ENCODE data around the gene MAN2C1.
"Not testable (repeated sequence)": the region's sequence is repeated elsewhere in the genome, so short reads cannot be mapped to it uniquely, and the experiment has no call there.

MAN2C1 gene

DNA sequence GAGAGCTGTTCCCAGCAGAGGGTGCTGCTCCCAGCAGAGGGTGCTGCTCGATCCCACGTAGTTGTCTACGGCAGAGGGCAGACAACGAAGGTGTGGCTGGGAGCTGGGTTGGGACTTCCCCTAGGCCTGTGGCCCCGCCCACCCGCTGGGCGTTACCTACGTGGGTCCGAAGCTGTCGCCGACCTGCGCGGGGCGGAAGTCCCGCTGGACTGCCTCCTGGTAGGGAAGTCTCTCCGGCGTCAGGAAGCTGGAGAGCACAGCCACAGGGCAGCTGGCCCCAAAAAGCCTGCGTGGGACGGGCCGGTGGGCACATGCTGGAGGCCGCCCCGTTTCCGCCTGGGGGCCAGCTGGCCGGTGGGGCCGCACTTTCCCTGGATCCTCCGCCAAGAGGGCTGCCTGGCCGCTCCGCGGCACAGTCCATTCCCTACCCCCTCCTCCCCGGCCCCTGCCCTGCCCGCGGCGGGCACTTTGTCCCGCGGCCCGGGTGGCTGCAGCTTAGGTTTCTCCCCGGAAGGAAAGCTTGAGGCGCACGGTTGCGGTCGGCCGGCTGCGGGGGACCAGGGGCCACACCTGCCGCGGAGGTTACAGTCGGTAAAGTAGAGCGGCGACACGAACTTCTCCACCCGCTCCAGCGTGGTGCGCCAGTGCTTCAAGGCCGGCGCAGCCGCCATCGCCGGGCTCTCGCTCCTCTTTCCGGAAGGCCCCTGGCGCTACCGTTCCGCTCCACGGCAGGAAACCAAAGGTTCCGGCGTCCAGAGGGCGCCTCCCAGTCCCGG is at the start of gene MAN2C1:
TSS of gene MAN2C1 (minus strand) at position 695 of the 776 bp plus-strand sequence. CDS start at position 671, 24 bp downstream.
- DNase-seq, result peak; percentile 97

DNA sequence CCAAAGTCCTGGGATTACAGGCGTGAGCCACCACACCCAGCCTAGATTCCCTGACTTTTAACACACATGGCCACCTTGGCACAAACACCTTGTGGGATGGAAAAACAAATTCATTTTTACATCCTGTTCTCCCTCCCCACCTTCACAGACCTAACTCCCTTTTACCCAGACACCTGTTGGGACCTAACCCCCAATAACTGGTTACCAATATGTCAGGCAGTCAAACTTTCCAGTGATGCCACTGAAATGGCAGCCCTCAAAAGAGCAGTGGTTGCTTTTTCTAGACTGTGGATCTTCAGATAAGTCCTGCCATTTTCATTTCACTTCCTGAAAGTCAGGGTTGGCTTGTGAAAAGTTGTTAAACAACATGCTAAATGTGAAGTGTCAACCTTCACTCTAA is 48.2 kb upstream of the MAN2C1 start:
- no peak for DNase-seq

DNA sequence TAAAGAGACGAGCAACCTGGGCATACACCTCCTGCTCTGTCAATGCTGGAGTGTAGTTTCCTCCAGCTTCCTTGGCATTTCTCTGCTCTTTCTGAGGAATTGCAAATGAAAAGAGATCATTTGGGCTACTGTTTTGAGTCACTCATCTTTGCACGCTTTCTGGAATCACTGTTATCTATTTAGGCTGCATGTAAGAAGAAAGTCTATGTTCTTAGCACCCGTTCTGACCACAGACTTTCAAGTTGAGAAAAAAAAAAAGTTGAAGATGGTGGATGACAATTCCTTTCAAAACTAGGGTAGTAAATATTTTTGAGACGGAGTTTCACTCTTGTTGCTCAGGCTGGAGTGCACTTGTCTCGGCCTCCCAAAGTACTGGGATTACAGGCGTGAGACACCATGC is 41.8 kb upstream of the MAN2C1 start:
- DNase-seq, result no peak

DNA sequence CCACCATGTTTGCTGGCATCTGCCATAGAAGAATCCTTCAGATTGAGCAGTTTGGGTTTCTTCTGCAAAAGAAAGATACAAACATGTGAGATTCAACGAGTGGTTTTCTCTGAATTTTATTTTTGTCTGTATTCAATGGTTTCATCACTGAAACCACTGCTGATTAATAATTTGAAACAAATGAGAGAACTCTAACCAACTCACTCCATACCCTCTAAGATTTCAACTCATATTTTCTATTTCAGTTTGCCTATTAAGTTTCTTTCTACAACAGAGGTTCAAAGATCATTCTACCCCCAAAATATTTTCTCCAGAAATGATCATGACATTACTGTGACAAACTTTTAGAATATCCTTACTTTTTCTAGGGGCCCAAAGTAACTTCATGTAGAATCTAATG is 38.7 kb upstream of the MAN2C1 start:
- no peak for DNase-seq

DNA sequence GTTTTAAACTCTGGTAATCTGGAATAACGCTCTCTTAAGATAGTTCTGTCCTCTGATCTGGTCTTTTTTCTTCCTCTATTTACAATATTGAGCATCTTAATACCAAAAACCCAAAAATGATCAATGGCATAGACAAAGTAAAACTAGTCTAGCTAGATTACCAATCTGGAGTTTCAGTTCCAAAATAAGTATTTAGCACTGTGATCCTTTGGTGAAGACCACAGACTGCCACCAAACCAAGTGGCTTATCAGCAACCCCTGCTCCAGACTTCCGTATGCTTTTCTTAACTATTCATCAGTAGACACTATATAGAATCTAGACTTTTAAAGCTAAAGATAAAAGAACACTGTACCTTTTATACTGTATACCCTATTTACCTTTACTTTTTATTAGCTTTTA is 35.5 kb upstream of the MAN2C1 start:
- DNase-seq, result no peak

DNA sequence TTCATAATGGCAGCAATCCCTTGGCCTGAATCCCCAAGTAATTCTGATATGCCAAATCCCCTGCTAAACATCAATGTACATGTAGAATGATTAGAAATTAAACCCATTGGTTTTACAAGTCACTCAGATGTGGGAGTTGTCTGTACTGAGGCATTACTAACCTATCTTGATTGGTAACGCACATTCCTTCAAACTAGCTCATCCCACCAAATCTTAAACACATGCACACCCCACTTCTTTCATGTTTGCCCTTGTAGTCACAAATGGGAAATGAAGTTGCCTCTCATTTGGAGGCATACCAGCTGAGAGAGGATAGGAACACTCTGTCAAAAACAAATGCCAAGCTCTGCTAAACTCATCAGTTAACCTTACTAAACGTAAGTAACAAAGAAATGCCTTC is 29.1 kb upstream of the MAN2C1 start:
- DNase-seq, result no peak

DNA sequence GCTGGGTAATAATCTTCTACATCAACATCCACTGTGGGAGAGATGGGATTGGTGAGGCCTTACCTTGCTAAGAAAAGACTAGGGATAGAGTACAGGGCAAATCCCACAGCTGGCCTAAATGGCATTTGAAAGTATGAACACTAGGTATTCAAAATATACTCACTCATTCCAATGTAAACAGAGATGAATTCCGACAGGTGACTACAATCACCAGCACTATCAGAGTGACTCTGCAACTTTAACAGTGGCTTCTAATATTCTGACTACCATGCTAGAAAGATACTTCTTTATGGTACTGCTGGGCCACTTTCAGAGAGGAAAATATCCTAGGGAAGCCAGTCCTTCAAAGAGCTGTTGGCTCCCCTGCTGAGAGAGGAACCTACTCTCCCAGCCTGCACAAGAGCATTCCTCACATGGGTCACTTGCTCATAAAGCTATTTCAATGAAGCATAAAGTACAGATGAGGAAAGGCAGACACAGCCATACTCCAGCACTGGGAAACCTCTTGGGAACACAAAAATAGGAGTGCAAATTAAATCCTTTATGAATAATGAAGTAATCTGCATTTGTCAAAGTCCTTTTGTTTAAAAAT is 21.5 kb upstream of the MAN2C1 start:
- no peak for DNase-seq

DNA sequence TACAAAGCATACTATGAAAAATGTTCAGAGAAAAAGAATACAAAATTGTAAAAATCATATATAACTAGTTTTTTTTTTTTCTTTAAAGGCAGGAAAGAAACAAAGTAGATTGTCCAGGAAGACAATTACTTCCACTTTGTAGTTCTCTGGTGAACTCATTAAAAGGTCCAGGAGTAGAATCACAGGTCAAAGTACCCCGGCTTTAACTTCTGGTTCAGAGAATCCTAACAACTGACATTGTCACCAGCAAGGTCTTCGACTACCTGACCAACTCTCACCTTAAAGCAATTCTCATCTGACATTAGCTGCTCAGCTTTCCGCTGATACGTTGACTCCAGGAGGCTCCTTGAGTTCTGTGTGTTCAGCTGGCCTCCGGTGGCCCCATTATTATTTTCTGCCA is 15.6 kb upstream of the MAN2C1 start:
- not testable (repeated sequence) for DNase-seq

DNA sequence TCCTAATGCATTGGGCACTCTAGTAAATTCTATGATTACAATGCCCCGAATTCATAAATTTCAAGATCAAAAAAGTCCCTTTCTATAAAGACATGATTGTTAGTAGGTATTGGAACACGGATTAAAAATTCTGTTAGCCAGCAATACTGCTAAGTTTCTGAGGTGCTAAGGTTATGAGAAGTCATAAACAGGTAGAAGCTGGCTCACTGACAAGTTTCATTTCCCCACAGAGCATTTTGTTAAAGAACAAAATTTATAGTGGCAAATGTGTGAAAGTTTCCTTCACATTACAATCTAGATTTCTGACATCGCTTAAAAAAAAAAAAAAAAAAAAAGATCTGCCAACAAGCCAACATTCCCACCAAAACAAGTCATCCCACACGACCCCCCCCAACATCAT is 12.4 kb upstream of the MAN2C1 start:
- DNase-seq, result no peak

DNA sequence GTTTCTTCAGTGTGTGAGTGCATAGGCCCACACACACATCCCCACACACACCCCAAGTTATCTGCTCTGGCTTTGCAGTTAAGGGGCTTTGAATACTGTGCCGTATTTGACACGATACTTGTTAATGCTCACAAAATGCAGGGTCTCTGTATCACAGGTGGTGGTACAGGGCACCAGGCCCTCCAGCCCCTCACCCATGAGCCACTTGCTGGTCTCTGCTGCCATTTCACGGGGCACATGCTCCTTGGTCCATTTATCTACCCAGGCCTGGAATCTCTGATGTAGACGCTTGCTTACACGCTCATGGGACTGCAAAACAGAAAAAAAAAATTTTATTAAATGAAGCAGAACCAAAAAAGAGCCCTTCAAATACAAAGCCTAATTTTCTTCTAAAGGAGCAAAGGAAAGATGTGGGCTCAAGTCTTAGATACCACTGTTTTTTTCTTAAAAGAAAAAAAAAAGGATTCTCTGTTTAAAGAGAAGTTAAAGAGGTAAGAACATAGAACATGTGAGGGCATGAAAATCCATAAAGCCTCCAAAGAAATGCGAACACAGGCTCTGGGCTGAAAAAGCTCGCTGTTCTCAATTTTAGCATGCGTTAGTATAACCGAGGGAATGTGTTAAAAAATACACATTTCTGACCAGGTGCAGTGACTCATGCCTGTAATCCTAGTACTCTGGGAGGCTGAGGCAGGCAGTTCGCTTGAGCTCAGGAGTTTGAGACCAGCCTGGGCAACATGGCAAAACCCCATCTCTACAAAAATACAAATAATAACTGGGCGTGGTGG is 3.7 kb upstream of the MAN2C1 start:
- DNase-seq, result no peak

DNA sequence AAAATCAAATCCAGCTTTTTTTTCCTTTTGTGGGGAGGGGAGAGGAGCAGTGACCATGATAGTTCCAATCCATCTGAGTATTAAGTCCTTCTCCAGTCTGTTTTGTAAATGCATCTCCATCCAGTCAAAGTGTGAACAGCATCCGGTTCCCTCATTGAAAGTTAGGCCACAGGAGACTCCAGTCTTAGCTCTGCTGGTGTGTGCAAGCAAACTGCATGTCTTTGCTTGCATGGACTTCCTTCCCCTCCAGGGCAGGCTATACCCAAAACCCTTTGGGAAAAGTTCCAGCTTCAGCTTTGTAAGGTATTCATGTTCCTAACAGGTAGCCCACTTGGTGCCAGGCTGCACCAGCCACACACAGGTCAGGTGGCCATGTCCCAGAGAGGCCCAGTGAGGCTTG is 3.1 kb upstream of the MAN2C1 start:
- DNase-seq, result no peak

DNA sequence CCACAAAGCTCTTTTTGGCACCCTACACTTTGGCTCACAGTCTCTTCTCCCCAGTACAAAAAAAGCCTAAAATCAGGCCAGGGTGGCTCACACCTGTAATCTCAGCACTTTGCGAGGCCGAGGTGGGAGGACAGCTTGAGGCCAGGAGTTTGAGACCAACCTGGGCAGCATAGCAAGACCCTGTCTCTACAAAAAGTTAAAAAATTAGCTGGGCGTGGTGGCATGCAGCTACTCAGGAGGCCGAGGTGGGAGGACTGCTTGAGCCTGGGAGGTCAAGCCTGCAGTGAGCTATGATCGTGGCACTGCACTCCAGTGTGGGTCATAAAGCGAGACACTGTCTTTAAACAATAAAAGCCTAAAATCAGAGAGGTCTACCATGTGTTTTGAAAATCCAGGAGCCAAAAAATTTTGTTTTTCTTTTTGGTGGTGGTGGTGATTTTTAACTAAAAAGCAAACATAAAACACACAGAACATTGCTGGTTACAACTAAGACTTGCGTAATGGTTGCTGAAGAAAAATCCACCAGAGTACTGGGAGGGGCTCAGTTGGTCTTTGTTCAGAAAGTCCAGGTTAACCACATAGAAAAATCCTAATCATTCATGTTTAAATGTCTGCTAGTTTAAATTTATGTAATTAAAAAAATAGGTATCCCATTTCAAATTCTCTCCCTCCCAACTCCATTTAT is 1.6 kb upstream of the MAN2C1 start:
- no peak for DNase-seq

DNA sequence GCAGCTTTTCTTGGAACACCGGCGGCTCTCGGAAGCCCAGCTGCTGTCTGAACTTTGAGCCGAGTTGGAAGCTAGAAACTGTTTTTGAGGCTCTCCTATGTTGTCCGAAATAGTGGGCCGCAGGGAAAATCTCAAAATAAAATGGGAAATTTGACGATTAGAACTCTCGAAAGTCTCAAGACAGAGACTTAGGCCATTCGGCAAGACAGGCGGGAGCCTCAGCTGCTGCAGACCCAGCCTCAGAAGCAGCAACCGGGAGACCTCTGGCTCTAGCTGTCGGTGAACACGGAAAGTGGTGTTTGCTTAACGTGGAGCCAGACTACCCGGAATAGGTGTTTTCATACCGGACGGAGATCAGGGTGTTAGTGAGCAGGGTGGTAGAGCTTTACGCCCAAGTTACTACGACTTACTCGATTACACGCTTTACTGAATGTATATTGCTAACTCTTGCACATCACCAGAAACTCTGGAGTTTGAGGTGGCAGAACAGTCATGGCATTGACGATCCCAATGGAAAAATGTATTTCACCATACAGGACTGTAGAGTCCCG is 357 bp upstream of the MAN2C1 start:
- DNase-seq, result no peak

DNA sequence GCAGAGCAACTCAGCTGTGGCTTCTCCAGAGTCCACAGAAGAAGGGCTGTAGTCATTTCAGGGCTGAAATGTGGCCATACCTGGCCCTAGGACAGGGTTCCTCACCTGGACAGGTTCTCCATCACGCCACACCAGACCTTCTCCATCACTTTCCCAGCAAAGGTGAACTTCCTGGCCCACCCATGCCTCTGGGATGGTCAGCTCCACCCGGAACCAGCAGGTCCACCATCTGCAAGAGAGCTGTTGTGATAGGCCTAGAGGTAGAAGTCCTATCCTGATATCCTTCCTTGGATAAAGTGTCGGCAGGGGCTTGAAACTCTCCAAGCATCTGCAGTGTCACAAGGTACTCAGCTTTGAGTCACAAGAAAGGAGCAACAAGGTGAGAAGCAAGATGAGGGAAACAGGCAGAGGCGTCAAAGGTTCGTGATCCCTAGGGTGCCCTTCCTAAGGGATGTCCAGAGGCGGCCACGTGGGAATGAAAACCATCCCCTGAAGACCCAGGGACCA is 948 bp downstream of the MAN2C1 start:
- DNase-seq, result no peak

DNA sequence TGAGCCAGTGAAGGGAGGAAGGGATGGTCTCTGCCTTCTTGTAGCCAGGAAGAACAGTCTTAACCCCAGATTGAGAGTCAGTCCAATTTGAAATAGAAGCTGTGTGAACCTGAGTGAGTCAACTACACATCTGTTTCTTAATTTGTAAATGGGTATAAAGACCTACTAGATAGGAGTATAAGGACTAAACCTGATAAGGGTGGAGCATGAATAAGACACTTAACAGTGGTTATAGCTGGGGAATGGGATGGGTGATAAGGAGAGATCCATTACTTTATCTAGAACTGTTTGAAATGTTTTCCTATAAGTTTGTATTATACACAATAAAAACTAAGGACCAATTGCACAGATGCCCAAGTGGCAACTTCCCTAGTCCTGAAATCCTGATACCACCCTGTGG is 1.4 kb downstream of the MAN2C1 start:
- DNase-seq, result no peak

DNA sequence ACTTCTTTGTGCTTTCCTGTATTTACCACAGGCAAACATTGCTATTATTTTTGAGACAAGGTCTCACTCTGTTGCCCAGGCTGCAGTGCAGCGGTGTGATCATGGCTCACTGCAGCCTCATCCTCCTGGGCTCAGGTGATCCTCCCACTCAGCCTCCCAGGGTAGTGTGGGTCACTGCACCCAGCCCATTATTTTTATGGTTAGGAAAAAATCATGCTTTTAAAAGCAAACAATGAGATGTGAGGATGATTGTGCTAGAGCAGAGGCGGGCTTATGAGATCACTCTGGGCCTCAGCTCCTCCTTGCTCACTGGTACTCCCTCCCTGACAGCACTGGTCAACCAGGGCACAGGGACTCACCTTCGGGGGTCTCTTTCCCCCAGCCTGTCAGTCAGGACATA is 2.2 kb downstream of the MAN2C1 start:
- no peak for DNase-seq

DNA sequence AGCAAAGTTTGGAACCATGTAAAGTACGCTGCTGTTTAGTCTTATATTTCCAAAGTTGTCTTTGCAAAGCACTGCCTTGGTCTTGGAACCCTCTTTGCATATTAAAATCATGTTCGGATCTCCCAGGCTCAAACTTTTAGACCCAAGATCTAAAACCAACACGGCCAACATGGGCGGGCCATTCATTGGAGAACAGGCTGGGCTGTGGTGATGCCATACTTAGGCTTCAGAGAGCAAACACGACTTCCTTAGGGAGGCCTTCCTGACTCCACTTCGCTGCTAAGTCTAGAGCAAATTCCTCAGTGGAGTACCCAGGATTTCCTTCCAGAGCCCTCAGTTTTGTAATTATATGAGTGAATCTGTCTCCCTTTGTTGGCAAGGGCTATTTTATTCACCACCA is 3.5 kb downstream of the MAN2C1 start:
- no peak for DNase-seq

DNA sequence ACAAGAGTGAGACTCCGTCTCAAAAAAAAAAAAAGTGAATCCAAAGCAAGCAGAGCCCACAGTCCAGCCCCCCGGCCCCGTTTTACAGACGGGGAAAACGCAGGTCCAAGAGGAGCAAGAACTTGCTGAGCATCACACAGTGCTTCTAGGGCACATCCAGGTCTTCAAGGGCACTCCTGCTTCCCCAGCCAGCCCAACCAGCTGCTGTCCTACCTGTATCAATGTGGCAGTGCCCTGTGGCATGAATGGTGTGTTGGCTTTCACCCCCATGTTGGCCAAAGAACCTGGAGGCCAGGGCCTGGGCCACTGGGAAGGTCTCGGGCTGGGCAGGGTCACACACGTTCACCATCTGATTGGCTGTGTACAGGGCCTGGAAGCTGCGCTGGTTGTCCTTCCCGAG is 4.6 kb downstream of the MAN2C1 start:
- DNase-seq, result no peak

DNA sequence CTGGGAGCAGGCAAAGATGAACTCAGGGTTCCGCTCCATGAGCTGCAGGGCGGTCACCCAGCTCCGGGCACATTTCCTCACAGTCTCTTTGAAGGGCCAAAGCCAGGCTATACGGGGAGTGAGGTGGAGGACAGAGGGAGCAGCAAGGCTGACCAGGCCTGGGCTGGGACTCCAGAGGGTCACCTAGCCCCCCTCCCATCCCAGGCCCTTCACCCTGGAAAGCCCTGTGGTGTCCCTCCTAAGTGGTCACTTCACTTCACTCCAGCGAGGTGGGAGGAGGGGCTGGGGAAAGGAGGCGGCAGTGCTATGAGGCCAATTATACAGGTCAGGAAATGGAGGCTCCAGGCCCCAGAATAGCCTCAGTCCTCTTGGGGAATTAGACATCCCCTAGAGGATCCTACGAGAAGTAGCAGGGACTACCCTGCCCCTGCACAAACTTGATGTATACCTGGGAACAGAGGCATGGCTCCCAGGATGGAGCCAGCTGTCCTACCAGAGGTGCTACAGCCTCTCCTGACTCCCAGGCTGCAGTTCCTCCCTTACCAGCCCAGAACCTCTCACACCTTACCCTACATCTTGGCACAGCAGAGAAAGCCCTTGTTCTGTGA is 5.7 kb downstream of the MAN2C1 start:
- no peak for DNase-seq

DNA sequence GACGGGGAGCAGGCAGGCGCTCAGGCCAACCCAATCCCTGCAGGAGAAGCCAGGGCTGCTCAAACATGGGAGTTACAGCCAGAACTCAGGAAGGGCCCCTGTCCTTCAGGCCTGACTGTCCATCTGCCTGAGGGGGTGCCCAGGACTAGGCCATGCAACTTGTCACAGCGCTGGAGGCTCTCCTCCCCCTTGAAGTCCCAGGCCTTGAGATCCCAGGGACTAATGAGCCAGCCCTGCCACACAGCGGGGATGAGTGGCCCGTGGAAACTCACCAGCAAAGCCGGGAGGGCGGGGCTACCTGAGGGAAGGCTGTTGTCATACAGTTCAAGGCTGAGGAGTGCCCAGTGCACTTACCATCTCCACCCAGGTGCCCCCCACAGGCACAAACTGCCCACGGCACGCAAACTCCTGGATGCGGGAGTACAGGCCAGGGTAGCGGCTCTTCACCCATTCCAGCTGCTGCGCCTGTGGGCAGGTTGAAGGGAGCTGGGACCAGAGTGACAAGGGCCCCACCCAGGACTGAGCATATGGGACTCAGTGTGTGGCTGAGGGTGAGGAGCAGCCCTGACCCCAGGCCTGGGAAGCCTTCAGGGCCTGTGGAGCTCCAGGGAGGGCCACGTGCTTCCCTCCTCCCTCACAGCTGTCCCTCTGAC is 6.3 kb downstream of the MAN2C1 start:
- DNase-seq, result no peak

DNA sequence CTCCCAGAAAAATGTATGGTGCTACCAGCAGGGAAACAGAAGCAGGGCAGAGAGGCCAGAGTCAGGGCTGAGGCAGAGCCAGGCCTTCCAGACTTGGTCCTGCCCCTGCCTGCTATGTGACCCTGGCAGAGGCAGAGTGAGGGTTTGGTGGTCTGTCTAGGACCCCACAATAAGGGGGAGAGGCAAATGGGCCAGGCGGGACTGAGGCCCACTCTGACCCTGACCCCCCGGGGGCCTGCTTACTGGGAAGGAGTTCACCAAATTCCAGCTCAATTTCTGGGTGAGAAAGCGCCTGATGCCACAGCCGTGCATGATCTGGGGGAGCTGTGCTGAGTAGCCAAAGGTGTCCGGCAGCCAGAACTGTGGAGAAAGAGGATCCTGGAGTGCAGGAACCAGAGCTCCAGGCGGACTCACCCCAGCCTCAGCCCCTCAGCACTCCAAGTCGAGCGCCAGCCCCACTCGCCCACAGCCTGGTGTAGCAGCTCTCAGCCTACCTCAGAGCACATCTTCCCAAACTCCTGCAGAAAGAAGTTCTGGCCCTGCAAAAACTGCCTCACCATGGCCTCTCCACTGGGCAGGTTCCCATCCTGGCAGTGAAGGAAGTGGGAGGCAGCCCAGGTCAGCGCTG is 6.9 kb downstream of the MAN2C1 start:
- no peak for DNase-seq

Data from COR-L47 (cell line).